CD4-positive, alpha-beta T cell treated with Interleukin-4 for 1 hour (primary cell): ENCODE measurements around the gene KRTAP5-1.
"Not testable (repeated sequence)": the region's sequence is repeated elsewhere in the genome, so short reads cannot be mapped to it uniquely, and the experiment has no call there.

Source experiments
- DNase-seq, 2 donors: peaks; one replicate each; pipeline ENCODE4 v3.0.0-alpha.2; 2020 to 2022

Gene KRTAP5-1, protein sequence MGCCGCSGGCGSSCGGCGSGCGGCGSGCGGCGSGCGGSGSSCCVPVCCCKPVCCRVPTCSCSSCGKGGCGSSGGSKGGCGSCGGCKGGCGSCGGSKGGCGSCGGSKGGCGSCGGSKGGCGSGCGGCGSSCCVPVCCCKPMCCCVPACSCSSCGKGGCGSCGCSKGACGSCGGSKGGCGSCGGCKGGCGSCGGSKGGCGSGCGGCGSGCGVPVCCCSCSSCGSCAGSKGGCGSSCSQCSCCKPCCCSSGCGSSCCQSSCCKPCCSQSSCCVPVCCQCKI

DNA sequence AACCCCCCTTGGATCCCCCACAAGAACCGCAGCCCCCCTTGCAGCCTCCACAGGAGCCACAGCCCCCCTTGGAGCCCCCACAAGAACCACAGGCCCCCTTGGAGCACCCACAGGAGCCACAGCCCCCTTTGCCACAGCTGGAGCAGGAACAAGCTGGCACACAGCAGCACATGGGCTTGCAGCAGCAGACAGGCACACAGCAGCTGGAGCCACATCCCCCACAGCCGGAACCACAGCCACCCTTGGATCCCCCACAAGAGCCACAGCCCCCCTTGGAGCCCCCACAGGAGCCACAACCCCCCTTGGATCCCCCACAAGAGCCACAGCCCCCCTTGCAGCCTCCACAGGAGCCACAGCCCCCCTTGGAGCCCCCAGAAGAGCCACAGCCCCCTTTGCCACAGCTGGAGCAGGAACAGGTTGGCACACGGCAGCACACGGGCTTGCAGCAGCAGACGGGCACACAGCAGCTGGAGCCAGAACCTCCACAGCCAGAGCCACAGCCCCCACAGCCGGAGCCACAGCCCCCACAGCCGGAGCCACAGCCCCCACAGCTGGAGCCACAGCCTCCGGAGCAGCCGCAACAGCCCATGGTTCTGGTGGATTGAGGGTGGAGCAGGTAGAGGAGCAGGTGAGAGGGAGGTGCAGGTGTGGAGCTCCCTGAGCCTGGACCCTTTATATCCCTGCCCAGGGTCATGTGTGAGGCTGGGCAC is at the start of gene KRTAP5-1:
TSS of gene KRTAP5-1 (minus strand) at position 623 of the 710 bp plus-strand sequence. CDS start at position 589, 34 bp downstream.
- DNase-seq: peak in 1 of 2 donors; percentile 6

DNA sequence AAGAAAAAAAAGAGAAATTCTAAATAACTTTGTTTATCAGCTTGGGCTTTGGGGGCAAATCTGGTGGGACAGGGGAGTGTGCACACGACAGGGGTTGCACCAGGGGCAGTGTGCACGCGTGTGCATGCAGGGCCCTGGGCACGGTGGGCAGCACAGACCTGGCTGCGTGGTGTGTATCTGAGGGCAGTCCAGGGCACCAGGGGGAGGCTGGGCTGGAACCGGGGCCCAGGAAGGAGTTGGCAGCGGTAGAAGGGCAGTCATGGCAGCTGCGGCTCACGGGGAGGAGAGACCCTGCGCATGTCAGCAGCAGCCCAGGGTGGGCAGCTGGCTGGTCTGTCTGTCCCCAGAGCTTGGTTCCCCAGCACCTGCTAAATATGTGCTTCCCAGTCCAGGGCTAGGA is 48.8 kb upstream of the KRTAP5-1 start:
- DNase-seq: no peak

DNA sequence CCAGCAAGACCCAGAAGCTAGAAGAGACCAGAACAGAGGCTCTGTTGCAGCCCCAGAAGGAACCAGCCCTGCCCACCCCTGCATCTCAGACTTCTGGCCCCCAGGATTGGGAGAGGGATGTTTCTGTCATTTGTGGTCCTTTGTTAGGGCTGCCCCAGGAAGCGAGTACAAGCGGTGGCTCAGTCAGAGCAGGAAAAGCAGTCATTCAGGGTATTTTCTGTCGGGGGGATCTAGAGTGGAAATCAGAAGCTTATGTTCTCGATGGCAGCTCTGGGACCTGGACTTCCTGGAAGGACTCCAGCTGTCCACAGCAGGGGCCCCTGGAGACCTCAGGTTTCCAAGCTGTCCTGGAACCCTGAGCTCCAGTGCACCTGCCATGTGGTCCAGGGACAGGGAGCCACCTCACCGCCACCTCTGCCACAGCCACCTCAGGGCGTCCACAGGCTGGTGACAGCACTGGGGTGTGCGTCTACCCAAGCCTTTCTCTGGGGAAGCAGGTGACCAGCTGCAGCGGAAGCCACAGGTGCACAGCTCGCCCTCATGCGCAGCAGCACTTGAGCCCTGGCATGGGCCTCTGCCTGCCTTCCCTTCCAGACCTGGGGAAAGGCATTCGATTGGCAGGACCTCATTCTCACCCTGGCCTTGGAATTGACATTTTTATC is 47.1 kb upstream of the KRTAP5-1 start:
- DNase-seq: no peak

DNA sequence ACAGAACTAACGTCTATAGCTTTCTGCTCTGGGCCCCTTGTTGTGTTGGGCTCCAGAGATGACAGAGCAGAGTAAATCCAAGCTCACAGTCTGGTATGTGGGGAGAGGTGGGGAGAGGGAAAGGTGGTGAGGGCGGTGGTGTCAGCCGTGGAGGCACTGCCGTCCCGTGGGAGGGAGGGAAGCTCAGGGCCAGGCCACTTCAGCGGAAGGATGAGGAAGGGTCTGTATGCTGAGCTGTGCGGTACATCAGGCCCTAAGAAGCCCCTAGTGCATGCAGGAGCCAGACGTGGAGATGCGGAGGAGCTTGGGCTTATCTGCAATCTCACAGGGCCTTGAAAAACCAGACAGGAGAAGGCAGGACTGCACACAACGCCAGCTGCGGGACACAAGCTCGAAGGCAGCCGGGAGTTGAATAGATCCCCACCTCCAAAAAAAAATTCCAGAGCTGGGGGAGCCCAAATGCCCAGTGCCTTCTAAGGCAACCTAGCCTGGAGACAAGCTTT is 46.0 kb upstream of the KRTAP5-1 start:
- no peak for DNase-seq

DNA sequence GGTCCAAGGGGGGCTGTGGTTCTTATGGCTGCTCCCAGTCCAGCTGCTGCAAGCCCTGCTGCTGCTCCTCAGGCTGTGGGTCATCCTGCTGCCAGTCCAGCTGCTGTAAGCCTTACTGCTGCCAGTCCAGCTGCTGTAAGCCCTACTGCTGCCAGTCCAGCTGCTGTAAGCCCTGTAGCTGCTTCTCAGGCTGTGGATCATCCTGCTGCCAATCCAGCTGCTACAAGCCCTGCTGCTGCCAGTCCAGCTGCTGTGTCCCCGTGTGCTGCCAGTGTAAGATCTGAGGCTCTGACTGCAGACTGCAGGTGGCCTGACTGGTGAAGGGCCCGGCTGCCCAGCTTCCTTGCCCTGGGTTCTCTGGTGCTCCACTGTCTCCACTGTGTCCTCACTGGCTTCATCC is 45.2 kb upstream of the KRTAP5-1 start:
- DNase-seq: no peak

DNA sequence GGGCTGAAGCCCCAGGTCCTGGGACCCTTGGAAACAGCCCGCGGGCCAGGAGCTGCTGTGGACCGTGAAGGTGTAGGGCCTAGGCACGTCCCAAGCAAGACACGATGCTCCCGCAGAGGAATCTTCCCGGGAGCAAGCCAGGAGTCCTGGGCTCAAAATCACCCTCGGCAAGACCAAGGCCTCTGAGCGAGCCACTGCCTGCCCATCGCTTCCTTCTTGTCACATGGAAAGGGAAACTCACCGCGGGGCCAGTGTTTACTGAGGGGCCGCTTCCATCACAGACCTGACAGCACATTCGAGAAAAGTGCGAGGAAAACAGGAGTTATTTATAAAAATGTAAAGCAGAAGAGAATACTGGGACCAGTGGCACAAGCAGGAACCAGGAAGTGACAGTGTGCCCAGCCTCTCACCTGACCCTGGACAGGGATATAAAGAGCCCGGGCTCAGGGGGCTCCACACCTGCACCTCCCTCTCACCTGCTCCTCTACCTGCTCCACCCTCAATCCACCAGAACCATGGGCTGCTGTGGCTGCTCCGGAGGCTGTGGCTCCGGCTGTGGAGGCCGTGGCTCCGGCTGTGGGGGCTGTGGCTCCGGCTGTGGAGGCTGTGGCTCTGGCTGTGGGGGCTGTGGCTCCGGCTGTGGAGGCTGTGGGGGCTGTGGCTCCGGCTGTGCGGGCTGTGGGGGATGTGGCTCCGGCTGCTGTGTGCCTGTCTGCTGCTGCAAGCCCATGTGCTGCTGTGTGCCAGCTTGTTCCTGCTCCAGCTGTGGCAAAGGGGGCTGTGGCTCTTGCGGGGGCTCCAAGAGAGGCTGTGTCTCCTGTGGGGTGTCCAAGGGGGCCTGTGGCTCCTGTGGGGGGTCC is 44.5 kb upstream of the KRTAP5-1 start, which contains the start of gene KRTAP5-5:
TSS of gene KRTAP5-5 (plus strand) at position 450 of the 860 bp plus-strand sequence. CDS start at position 516, 66 bp downstream.
- no peak for DNase-seq

DNA sequence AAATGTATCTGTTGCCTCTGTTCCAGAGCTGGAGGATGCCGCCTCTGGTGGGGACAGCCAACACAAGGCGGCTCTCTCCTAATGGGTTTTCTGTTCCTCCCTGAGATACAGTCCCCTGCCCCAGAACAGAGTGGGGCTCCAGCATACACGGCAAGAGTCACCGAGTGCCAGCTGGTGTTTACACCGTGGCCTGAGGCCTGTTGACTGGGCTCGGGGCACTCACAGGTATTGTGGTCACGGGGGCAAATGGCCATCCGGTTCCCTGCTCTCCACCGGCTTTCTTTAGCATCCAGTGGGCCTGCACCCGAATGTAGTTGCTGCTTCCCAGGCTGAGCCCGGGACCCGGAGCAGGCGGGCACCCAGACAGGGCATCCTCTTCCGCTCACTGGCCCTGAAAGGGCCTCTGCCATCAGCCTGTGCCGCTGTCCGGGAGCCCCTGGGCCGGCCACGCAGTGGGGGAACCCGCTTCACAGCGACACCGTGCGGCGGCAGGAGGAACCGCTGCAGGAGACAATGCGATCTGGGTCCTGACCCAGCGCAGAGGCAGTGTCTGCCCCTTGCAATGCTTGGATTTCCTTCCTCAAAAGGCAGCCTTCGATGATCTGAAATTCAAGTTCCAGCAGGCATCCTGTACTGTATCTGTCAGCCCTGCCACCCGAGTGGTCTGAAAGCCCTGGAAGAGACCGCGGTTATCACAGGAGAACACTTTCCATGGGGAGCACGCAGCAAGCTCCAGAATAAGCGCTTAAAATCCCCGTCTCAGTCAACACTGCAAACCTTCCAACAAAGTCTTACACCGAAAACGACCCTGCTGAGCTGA is 43.6 kb upstream of the KRTAP5-1 start:
- peak; percentile 51 to 61 for DNase-seq

DNA sequence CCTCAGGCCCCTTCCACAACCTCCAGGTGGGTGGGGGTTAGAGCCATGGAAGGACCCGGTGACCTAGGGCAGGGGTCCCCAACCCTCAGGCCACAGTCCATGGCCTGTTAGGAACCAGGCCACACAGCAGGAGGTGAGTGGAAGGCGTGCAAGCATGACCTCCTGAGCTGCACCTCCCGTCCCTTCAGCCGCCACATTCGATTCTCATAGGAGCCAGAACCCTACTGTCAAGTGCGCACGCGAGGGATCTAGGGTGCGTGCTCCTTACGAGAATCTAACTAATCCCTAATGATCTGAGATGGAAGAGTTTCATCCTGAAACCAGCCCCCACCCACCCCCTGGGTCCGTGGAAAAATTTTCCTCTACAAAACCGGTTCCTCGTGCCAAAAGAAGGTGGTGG is 40.5 kb upstream of the KRTAP5-1 start:
- no peak for DNase-seq

DNA sequence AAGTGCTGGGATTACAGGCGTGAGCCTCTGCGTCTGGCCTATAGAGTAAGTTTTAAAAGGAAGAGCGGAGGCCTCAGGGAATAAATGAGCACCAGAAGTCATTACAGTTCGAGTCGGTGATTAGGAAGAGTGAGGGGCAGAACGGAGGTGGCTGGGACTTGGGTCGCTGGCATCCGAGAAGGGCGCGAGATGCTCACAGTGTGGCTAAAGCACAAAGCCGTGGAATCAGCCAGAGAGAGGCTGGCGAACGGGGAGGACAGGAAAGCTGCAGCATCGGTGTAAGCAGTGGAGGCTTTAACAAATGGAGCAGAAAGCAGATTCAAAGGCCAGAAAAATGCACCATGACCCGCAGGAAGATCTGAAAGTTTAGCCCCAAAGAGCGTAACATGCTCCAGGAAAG is 39.5 kb upstream of the KRTAP5-1 start:
- DNase-seq: no peak

DNA sequence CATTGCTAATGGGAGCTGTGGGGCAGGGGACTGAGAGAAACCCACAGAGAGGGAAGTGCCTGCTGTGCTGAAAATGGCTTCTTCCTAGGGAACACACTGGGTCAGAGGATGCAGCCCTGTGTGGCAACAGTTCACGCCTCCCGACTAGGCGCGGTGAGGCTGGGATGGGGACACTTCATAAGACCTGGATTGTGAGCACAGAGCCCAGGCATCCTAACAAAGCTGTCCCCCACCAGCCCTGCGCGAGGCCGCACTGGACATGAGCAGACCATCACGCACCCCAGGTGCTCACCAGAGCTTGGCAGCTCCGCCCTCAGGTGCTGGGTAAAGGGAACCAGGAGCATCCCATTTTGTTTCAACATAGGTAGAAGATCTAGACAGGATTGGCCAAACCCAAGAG is 38.6 kb upstream of the KRTAP5-1 start:
- no peak for DNase-seq

DNA sequence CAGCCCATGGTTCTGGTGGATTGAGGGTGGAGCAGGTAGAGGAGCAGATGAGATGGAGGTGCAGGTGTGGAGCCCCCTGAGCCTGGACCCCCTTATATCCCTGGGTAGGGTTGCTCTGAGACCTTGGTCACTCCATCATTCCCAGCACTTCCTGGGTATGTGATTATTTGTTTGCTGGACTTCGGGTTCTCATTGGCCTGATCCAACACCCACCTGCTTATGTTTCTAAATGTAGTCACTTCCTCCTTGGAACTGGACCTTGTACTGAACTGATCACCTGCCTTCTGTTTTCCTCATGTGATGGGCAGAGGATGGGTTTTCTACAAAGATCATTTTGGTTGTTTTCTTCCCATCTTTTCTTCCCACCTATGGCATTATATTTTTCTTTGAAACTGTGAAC is 37.0 kb upstream of the KRTAP5-1 start, which contains the start of gene KRTAP5-4:
TSS of gene KRTAP5-4 (minus strand) at position 53 of the 400 bp plus-strand sequence. CDS start at position 8, 45 bp downstream.
- DNase-seq: no peak

DNA sequence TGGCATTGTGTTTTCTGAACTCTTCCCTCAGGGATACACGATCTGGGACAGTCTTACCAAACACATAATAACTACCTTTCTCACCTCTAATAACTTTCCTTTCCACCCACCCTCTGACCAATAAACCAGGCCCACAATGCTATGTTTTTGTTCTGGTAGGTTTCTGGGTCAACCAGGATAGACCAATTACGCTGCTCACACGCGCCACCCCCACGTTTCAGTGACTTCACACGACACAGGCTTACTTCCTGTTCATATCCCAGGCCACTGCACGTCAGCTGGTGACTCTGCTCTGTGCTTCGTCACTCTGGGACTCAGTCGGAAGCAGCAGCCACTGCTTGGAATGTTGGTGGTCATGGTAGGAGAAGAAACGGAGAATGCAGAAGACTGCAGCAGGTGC is 34.4 kb upstream of the KRTAP5-1 start:
- DNase-seq: peak; percentile 29 to 46

DNA sequence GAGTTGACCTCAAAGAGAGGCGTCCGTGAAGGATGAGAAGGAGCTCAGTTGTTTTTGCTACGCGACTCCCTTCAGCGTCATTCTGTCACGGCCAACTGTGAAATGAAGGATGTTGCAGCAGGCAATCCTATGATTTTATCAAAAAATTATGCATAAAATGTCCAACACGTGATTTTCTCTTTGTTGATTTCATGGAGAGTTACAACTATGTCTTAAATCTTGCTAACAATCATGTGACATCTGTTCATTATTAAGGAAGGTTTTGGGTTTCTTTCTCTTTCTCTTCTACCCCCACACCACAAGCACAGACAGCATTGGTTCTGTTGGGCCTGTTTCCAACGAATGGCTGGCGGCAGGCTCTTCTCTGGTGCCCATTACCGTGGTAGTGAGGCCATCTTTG is 33.1 kb upstream of the KRTAP5-1 start:
- DNase-seq: no peak

DNA sequence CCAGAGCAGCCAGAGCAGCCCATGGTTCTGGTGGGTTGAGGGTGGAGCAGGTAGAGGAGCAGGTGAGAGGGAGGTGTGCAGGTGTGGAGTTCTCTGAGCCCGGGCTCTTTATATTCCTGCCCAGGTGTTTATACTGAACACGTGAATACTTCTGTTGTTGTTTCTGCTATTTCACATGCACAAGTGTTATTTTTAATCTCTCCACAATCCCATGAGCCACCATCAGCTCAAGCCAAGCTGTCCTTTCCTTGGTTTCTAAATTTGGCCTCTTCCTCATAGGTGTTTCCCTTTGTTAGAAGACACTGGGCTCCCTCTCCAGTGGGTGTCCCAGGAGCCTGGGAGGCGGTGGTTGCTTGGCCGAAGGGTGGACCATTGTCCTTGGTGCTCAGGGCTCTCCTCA is 23.3 kb upstream of the KRTAP5-1 start, which contains the start of gene KRTAP5-3:
TSS of gene KRTAP5-3 (minus strand) at position 101 of the 400 bp plus-strand sequence. CDS start at position 23, 78 bp downstream.
- no peak for DNase-seq

DNA sequence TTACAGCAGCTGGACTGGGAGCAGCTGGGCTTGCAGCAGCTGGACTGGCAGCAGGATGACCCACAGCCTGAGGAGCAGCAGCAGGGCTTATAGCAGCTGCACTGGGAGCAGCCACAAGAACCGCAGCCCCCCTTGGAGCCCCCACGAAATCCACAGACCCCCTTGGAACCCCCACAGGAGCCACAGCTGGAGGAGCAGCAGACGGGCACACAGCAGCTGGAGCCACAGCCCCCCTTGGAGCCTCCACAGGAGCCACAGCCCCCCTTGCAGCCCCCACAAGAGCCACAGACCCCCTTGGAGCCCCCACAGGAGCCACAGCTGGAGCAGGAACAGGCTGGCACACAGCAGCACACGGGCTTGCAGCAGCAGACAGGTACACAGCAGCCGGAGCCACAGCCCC is 22.8 kb upstream of the KRTAP5-1 start:
- DNase-seq: not testable (repeated sequence)

DNA sequence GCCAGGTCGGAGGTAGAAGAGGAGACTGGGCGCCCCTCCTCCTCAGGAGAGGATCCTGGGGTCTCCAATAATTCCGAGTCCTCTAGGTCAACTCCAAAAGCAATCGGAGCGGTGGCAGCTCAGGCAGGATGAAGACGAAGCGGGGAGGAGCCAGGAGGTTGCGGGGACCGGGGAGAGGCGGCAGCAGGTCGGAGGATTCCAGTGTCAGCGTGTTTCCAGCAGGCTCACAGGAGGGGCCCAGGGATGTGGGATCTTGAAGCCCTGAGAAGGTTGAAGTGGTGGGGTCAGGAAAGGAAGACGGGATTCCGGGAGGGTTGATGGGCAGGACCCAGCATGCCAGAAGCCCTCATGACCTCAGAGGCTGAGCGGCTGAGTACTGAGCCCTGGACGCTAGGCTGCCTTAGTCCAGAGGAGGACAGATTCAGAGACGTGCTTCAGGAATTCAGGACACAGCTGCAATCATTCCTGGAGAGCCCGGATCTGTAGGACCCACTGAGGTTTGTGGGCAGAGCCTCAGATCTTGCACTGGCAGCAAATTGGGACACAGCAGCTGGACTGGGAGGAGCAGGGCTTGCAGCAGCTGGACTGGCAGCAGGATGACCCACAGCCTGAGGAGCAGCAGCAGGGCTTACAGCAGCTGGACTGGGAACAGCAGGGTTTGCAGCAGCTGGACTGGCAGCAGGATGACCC is 22.2 kb upstream of the KRTAP5-1 start:
- not testable (repeated sequence) for DNase-seq

DNA sequence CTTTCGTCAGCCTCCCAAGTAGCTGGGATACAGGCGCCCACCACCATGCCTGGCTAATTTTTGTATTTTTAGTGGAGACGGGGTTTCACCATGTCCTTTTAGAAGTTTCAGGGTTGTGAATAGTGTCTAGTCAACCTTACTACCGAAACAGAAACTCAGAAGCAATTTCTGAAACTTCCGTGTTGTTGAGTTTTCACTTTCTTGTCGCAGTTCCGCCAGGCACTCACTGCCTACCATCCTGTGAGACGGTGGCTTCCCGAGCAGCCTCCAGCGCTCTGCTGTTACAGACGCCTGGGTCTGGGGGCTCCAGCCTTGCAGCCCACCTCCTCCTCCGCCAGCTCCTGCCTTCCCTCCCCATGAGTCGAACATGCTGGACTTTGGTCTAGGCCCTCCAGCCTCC is 20.8 kb upstream of the KRTAP5-1 start:
- DNase-seq: peak in 1 of 2 donors; percentile 40

DNA sequence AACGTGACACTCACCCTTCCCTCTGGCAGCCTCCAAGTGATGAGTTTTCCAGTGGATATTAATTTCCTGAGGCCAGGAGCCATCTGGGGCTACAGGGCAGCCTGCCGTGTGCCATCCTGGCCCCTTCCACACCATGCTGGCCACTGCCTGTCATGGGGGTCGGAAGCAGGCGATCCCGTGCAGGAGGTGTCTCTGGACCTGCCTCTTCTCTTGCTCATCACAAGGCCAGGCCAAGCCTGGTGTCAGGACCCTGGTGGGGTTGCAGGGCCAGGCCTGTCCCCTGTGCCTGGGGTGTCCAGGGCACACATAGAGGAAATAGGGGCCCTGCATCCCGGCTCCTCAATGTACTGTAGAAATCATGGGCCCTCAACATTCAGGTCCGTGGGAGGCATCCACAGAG is 19.6 kb upstream of the KRTAP5-1 start:
- no peak for DNase-seq

DNA sequence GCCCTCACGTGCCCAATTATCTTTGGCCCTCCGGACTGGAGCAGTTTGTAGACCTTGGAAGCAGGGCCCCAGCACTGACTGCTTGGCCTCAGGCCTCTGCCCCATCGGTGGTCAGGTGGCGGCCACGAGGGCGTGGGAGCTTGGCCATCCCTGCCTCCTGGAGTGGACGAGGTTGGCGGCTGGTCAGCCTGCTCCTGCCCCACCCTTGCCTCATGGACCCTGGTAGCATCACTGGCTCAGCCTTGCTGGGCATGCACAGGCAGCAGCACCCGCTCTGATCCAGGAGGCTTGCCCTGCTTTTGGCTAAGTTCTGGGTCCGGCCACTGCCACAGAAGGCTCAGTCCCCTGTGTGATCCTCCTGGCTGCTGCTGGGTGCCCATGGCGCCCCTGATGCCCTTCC is 19.1 kb upstream of the KRTAP5-1 start:
- DNase-seq: no peak

DNA sequence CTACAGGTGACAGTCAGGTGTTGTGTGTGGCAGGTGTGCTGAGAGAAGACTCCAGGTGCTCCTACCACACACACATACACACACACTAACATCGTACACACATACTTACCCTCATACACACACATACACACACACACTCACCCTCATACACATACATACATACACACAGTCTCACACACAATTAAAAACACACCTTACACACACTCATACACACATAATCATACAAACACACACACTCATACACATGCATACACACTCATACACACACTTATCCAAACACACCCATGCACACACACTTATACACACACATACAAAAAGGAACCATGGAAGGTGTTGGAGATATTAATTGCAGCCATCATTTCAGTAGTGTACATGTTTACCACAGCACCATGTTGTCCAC is 18.5 kb upstream of the KRTAP5-1 start:
- DNase-seq: no peak

DNA sequence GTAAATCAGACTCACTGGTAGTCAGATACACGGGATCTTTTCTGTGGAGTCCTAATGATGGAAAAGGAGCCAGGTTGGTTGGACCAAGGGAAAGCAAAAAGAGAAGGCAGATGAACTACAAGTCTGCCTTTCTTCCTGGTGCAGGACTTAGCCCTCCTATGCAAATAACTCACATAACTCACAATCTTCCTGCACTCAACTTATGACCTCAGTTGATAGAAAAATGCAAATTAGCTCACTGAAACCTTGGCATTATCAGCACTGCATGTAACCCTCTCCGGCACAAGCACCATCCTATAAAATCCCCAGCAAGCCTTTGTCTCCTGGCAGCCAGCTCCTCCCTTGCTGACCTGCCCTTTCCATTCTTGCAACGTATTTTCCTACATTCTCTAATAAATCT is 16.6 kb upstream of the KRTAP5-1 start:
- DNase-seq: not testable (repeated sequence)
